Stromal cell of bone marrow (primary cell): ENCODE measurements around the gene FAM151B.
A peak's percentile ranks its signal among the peaks of the same experiment; 100 is the strongest.

Experiments
- DNase-seq: peaks from one replicate; pipeline ENCODE4 v3.0.0-alpha.2; 2012; ENCODE audit warnings: low read depth

FAM151B gene

DNA sequence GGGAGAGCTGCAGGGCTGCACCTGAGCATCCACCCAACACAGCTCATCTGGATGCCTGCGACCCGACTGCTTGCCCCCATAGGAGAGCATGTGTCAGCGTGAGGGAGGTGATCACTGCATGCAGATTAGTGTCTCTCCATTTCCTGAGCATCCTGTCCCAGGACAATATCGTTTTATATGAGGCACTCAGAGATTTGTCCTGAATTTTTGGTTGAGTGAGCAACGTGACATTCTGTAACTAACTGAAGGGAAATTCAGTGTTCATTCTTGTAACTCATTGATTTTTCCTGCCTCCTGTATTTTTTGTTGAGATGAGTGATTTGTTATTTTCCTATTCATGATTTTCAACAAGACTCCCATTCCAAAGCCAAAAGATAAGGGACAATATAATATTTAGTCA is 102.9 kb downstream of the FAM151B start:
- no peak for DNase-seq

DNA sequence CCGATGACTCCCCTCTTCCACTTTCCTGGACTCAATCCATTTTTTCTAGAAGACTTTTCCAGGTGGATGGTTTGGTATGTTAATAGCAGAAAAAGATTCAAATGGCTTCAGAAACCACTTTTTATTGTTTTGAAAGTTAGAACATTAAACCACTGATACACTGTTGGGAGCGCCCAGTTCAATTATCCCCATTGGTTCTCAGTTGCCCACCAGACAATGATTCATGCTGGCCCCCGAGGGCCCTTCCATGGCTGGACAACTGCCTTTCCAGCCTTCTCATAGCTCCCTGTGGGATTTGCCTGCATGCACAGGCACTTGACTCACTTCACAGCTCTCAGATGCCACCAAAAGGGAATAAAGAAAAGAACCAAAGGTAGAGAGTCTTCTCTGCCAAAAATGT is 103.5 kb downstream of the FAM151B start:
- DNase-seq = peak; percentile 50

GRCh38 chr5:80592105-80592504 is 104.2 kb downstream of the FAM151B start:
- DNase-seq = no peak
